H1 (cell line): ENCODE data around the gene SOCS7.

Experiments used
- POLR2A ChIP-seq, 2 experiments: IDR thresholded peaks; 1 replicate in 1 of 2; 2 replicates in 1 of 2; pipeline ENCODE4 v1.6.1; 2011; ENCODE audit warnings: low read depth in 2 of 2, low read length in 2 of 2, mild to moderate bottlenecking in 2 of 2; ENCODE audit errors: control extremely low read depth in 1 of 2
- SUZ12 ChIP-seq: fragments of 200-600 bp; sonication (generic); IDR thresholded peaks from 2 replicates; pipeline ENCODE4 v1.6.1; 2012; ENCODE audit warnings: mild to moderate bottlenecking, inconsistent platforms, low read length, moderate library complexity, mixed read lengths
- TEAD4 ChIP-seq: IDR thresholded peaks from 2 replicates; pipeline ENCODE4 v1.6.1; 2012; ENCODE audit warnings: low read depth, low read length, inconsistent platforms, mixed read lengths

DNA sequence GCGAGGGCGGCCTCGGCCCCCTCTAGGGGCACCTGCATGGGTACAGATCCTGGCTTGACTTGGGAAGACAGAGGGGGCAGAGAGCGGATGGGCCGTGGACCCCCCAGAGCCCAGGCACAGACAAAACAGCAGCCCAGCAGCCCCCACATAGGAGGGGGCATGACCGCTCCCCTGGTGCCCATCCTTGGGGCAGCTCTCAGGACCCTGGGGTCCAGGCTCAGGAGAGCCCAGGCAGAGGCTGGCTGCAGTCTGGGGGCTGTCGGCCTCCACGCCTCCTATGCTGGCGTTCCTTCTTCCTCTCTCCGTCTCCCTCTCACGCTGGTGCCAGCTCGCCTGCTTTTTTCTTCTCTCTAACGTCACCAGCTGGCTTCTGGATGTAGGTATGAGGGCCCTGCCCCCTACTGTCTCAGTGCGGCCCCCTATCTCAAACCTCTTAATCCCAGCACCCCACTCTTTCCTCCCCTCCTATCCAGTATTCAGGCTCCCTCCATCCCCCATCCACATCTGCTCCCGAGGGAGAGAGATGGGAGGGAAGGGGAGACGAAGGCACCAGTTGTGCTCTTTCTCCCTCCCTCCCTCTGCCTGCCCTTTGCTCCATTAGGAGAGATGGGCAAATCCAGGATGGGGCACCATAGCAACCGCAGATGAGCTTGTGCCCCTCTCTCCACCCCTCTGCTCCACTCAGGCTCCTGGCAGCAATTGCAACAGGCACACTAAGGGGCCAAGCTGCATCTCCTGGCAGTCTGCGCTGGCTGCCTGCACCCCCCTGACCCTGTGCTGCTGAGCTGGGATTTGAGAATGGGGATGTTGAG is 7.8 kb upstream of the SOCS7 start, which contains the start of gene GPR179:
- TF ChIP-seq TEAD4 (no peak), SUZ12 (no peak), POLR2A (IDR thresholded peaks at IDR 0.05; ENCODE audit: control extremely low read depth in 1 of 2, low read depth in 2 of 2, low read length in 2 of 2) (no peak)
